ENCODE measurements around the gene SH3RF3. TPM values are rescaled to one million over a fixed set of nuclear protein-coding genes. Genes with fewer than 3 reads are reported as not detected.

Gene SH3RF3
- polyA plus RNA-seq, 1 donor (not counting 4 experiments of a cell fraction or from before 2014, with no cell fraction given): 0.08 TPM

- H3K4me1 ChIP-seq (ENCODE audit: control insufficient read depth, extremely low read depth, insufficient read depth, low read length): peaks cover 9% of the 10 kb centered on the region
- no peaks in the 10 kb centered on the region for H3K27me3 ChIP-seq (ENCODE audit: control insufficient read depth, extremely low read depth, insufficient read depth, low read length)
- no peak overlapping the region for H3K27ac ChIP-seq (ENCODE audit: control insufficient read depth, insufficient read depth, low read length)
- no peak for DNase-seq (ENCODE audit: low read depth, low spot score)
- H3K9me1 ChIP-seq (ENCODE audit: control insufficient read depth, extremely low read depth, insufficient read depth, low read length): no peaks in the 10 kb centered on the region
- no peak overlapping the region for H3K4me2 ChIP-seq (ENCODE audit: control insufficient read depth, extremely low read depth, insufficient read depth, low read depth, low read length)
- no peak overlapping the region for H2AFZ ChIP-seq (ENCODE audit: control insufficient read depth, low read length)
- no peaks in the 10 kb centered on the region for H3K36me3 ChIP-seq (ENCODE audit: control insufficient read depth in 2 of 2, extremely low read depth in 1 of 2, insufficient read depth in 2 of 2, low read length in 2 of 2)
- no peaks in the 10 kb centered on the region for H3K9me3 ChIP-seq (ENCODE audit: control insufficient read depth, low read depth, low read length)
- FAIRE-seq: peak; percentile 26
- dilution Hi-C loops (cut with MboI; ENCODE audit: extremely low pct_ligation_motif_present, low sequenced_read_pairs): no loop called here
- H3K79me2 ChIP-seq (ENCODE audit: control insufficient read depth, insufficient read depth, low read length): no peaks in the 10 kb centered on the region
- no peak for TF ChIP-seq EZH2 (IDR thresholded peaks at IDR 0.05; ENCODE audit: low read length)
- TF ChIP-seq CTCF (optimal IDR thresholded peaks at IDR 0.05 in 1 of 3, IDR thresholded peaks at IDR 0.05 in 1 of 3, conservative IDR thresholded peaks at IDR 0.05 in 1 of 3; ENCODE audit: extremely low read depth in 1 of 3, insufficient read depth in 2 of 3, low read length in 3 of 3): no peak
- H4K20me1 ChIP-seq (ENCODE audit: control insufficient read depth, extremely low read depth, insufficient read depth, low read length): no peaks in the 10 kb centered on the region
- no peak overlapping the region for H3K4me3 ChIP-seq (ENCODE audit: control insufficient read depth in 2 of 3, extremely low read depth in 1 of 3, insufficient read depth in 2 of 3, low read depth in 1 of 3, low read length in 3 of 3)
- H3K9ac ChIP-seq (ENCODE audit: control insufficient read depth, extremely low read depth, insufficient read depth, low read length): no peak overlapping the region
Measured at GRCh38 chr2:109437325-109438090, 308.5 kb downstream of the SH3RF3 start.

GRCh38 chr2:109438146-109438545 is 309.1 kb downstream of the SH3RF3 start:
- no peaks in the 10 kb centered on the region for H3K79me2 ChIP-seq (ENCODE audit: control insufficient read depth, insufficient read depth, low read length)
- H4K20me1 ChIP-seq (ENCODE audit: control insufficient read depth, extremely low read depth, insufficient read depth, low read length): no peaks in the 10 kb centered on the region
- H3K4me1 ChIP-seq (ENCODE audit: control insufficient read depth, extremely low read depth, insufficient read depth, low read length): peaks cover 9% of the 10 kb centered on the region
- FAIRE-seq: no peak
- TF ChIP-seq CTCF (optimal IDR thresholded peaks at IDR 0.05 in 1 of 3, IDR thresholded peaks at IDR 0.05 in 1 of 3, conservative IDR thresholded peaks at IDR 0.05 in 1 of 3; ENCODE audit: extremely low read depth in 1 of 3, insufficient read depth in 2 of 3, low read length in 3 of 3): no peak
- no peak for TF ChIP-seq EZH2 (IDR thresholded peaks at IDR 0.05; ENCODE audit: low read length)
- H2AFZ ChIP-seq (ENCODE audit: control insufficient read depth, low read length): no peak overlapping the region
- no peak overlapping the region for H3K4me3 ChIP-seq (ENCODE audit: control insufficient read depth in 2 of 3, extremely low read depth in 1 of 3, insufficient read depth in 2 of 3, low read depth in 1 of 3, low read length in 3 of 3)
- no peak overlapping the region for H3K4me2 ChIP-seq (ENCODE audit: control insufficient read depth, extremely low read depth, insufficient read depth, low read depth, low read length)
- dilution Hi-C loops (cut with MboI; ENCODE audit: extremely low pct_ligation_motif_present, low sequenced_read_pairs): no loop called here
- no peak for DNase-seq (ENCODE audit: low read depth, low spot score)
- no peaks in the 10 kb centered on the region for H3K27me3 ChIP-seq (ENCODE audit: control insufficient read depth, extremely low read depth, insufficient read depth, low read length)
- no peak overlapping the region for H3K9ac ChIP-seq (ENCODE audit: control insufficient read depth, extremely low read depth, insufficient read depth, low read length)
- H3K27ac ChIP-seq (ENCODE audit: control insufficient read depth, insufficient read depth, low read length): no peak overlapping the region
- no peaks in the 10 kb centered on the region for H3K9me1 ChIP-seq (ENCODE audit: control insufficient read depth, extremely low read depth, insufficient read depth, low read length)
- H3K36me3 ChIP-seq (ENCODE audit: control insufficient read depth in 2 of 2, extremely low read depth in 1 of 2, insufficient read depth in 2 of 2, low read length in 2 of 2): no peaks in the 10 kb centered on the region
- H3K9me3 ChIP-seq (ENCODE audit: control insufficient read depth, low read depth, low read length): peaks cover 2% of the 10 kb centered on the region

All from keratinocyte (primary cell).